Activated CD4-positive, CD25-positive, alpha-beta regulatory T cell treated with anti-CD3 and anti-CD28 coated beads, Interleukin-2, amount 50 U/mL, for 16 hours (primary cell): ENCODE measurements around the gene H19.

ENCODE experiments used
- DNase-seq: peaks from one replicate; pipeline ENCODE4 v3.0.0-alpha.2; 2020; ENCODE audit warnings: low read depth, low spot score

H19 gene

GRCh38 chr11:1997755-1998154 is at the start of gene H19:
H19 (minus strand) TSS chr11:1997842.
- DNase-seq: no peak

- DNase-seq: no peak
Measured at GRCh38 chr11:2041963-2042362, 44.3 kb upstream of the H19 start.

- no peak for DNase-seq
Measured at GRCh38 chr11:2041153-2041552, 43.5 kb upstream of the H19 start.

- DNase-seq: no peak
Measured at GRCh38 chr11:2039198-2039759, 41.6 kb upstream of the H19 start.

- no peak for DNase-seq
Measured at GRCh38 chr11:2036863-2037486, 39.3 kb upstream of the H19 start.

- no peak for DNase-seq
Measured at GRCh38 chr11:2035382-2035781, 37.7 kb upstream of the H19 start.

- no peak for DNase-seq
Measured at GRCh38 chr11:2031058-2031457, 33.4 kb upstream of the H19 start.

GRCh38 chr11:2027708-2028107 is 30.1 kb upstream of the H19 start:
- no peak for DNase-seq

- DNase-seq: no peak
Measured at GRCh38 chr11:2015025-2015424, 17.4 kb upstream of the H19 start.

- DNase-seq: no peak
Measured at GRCh38 chr11:2012440-2012839, 14.8 kb upstream of the H19 start.

GRCh38 chr11:2004466-2004865 is 6.8 kb upstream of the H19 start:
- DNase-seq: no peak

- no peak for DNase-seq
Measured at GRCh38 chr11:2002807-2003206, 5.2 kb upstream of the H19 start.

- no peak for DNase-seq
Measured at GRCh38 chr11:2002042-2002776, 4.6 kb upstream of the H19 start.

GRCh38 chr11:1998861-1999260 is 1.2 kb upstream of the H19 start:
- no peak for DNase-seq

GRCh38 chr11:1998290-1998689 is 648 bp upstream of the H19 start:
- DNase-seq: no peak

- no peak for DNase-seq
Measured at GRCh38 chr11:1994121-1994520, 3.5 kb downstream of the H19 start.

- DNase-seq: no peak
Measured at GRCh38 chr11:1992111-1992510, 5.5 kb downstream of the H19 start.

GRCh38 chr11:1990872-1991578 is 6.6 kb downstream of the H19 start:
- DNase-seq: no peak

- no peak for DNase-seq
Measured at GRCh38 chr11:1989953-1990352, 7.7 kb downstream of the H19 start.

- no peak for DNase-seq
Measured at GRCh38 chr11:1988667-1989317, 8.8 kb downstream of the H19 start.

GRCh38 chr11:1988174-1988573 is 9.5 kb downstream of the H19 start:
- no peak for DNase-seq

GRCh38 chr11:1987024-1987423 is 10.6 kb downstream of the H19 start:
- DNase-seq: no peak
